Stimulated activated CD8-positive, alpha-beta memory T cell treated with anti-CD3 and anti-CD28 coated beads, Interleukin-12 subunit alpha, Interleukin-12 subunit beta, amount 100 ng/mL, for 4 hours (primary cell): ENCODE measurements around the gene P2RY6.

Source experiments
- DNase-seq: peaks from one replicate; pipeline ENCODE4 v3.0.0-alpha.2; 2020; ENCODE audit warnings: low read depth

Gene P2RY6

GRCh38 chr11:73318501-73319011, 46.4 kb downstream of the P2RY6 start:
- no peak for DNase-seq

GRCh38 chr11:73320763-73321603, 48.8 kb downstream of the P2RY6 start:
- DNase-seq = no peak

DNA sequence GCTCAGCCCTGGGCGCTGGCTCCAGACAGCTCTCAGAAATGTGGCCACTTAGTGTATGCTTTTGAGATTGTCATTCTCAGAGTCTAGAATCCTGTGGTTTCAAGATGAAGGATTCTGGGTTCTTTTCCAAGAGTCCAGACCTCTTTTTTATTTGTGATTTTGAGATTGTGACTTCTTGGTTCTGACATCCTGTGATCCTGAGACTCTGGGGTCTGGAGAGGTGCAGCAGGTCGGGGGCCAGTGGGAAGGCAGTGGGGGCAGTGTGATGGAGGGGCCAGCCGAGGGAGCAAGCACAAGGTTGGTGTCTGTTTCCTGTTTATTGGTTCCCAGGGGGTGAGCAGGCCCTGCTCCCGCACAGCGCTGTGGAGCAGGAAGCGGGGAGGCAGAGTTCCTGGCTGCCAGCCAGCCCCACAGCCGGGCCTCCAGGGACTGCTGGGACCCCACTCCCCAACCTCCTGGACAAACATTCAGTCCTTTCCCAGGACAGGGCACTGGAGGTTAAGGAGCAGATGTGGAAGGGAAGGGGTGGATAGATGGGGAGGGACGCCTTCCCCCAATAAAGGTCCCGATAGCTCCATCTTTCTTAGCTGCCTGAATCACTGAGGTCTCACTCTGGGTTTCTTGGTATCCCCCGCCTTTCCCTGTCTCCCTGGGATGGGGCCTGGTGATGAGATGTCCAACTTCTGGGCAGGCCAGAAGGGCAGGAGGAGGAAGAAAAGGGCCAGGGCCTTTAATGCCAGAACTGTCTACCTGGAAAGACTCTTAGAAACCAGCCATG, 49.7 kb downstream of the P2RY6 start:
- no peak for DNase-seq

DNA sequence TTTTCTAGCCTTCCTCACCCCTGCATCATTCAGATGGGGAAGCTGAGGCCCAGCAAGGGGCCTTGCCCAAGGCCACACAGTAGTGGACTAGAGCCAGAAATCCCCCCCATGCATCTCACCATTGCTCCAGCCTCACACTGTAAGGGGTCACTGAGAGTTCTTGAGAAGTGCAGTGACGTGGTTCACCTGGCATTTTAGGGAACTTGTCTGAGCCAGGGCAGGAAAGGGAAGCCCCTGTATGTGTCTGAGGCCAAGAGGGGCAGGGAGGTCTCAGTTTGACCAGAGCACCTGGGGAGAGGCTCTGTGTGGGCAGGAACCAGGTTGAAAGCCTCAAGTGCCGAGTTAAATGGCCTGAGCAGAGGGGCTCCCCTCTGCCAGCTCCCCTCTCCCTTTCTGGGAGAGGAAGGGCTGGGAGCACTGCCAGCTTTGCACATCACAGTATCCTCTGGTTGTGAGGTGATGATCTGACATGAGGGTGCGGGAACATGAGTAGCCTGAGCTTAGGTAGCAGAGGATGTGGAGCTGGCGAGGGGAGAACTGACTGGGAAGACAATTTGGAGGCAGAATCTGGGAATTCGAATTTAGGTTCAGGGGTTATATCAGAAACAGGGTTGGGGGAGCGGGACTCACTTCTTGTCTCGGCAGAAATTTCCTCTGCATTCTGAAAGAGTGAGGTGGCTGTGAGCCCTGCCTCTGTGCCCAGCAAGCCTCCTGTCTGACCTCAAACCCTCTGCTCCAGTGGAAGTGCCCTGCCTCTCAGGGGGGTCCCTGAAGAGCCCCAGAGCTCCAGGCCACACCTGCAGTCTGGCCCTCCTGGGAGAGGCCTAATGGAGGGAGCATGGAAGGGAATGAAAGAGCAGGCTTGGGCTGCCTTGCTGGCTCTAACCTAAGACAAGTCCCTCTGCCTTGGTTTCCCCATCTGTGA, 50.5 kb downstream of the P2RY6 start:
- DNase-seq = no peak

DNA sequence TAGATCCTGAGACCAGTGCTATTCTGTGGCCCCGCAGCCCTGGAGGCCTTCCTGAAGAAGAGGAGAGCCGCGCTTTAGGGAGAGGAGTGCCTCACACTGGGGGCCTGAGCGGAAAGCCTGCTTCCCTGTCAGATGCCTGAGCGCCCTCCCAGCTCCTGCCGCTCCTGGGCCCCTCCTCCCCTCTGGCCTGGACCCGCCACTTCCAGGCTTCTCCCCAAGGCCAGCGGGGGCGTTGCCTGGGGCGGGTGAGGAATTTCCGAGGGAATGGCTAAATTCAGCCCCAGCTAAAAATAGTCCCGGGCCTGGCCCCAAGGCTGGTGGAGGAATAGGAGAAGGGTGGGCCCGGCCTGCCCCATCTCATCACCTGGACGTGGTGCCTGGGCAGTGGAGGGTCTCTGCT, 51.3 kb downstream of the P2RY6 start:
- DNase-seq = no peak

- DNase-seq = no peak
These were observed 52.0 kb downstream of the P2RY6 start for GRCh38 chr11:73324116-73324515.

DNA sequence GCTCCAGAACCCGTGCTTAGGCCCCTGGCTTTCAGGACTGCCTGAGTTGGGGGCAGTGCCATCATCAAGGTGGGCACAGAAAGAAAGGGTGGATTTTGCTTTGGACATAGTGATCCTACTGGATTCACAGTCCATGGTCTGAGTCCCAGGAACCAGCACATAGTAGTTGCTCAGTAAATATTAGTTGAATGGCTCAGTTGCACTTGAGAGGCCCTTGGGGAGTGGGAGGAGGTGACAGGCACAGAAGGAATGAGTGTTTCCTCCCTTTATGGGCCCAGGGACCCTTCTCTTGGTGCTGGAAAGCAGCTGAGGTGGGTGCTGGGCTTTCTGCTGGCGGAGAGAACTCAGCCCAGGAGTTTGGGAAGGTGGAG, 52.5 kb downstream of the P2RY6 start:
- no peak for DNase-seq

- no peak for DNase-seq
These were observed 53.2 kb downstream of the P2RY6 start for GRCh38 chr11:73325036-73325981.

- DNase-seq = no peak
These were observed 55.0 kb downstream of the P2RY6 start for GRCh38 chr11:73326929-73327811.

GRCh38 chr11:73327812-73328364, 55.8 kb downstream of the P2RY6 start:
- DNase-seq = no peak

DNA sequence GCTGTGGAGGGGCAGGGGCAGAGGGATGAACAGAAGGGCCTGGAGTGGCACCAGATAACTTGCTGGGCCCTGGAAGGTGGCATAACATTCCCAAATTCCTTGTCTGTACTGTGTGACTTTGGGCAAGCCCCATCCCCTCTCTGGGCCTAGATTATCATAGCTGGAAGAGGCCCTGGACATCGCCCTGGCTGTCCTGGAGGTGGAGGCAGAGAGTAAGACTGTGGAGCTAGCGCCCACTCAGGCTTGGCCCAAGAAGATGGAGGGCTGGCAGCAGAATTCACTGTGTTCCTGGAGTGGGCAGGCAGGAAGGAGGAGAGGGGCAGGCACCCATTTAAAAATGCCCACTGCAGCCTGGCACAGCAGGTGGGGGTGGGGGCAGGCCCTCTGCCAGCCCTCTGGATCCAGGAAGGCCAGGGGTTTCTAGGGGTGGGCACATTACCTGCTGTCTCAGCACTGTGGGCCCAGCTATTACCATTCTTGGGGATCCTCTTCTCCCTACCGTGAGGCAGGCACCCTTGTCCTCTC, 58.5 kb downstream of the P2RY6 start:
- DNase-seq = no peak

GRCh38 chr11:73331138-73331916, 59.2 kb downstream of the P2RY6 start:
- DNase-seq = no peak

GRCh38 chr11:73333173-73333572, 61.0 kb downstream of the P2RY6 start:
- no peak for DNase-seq

DNA sequence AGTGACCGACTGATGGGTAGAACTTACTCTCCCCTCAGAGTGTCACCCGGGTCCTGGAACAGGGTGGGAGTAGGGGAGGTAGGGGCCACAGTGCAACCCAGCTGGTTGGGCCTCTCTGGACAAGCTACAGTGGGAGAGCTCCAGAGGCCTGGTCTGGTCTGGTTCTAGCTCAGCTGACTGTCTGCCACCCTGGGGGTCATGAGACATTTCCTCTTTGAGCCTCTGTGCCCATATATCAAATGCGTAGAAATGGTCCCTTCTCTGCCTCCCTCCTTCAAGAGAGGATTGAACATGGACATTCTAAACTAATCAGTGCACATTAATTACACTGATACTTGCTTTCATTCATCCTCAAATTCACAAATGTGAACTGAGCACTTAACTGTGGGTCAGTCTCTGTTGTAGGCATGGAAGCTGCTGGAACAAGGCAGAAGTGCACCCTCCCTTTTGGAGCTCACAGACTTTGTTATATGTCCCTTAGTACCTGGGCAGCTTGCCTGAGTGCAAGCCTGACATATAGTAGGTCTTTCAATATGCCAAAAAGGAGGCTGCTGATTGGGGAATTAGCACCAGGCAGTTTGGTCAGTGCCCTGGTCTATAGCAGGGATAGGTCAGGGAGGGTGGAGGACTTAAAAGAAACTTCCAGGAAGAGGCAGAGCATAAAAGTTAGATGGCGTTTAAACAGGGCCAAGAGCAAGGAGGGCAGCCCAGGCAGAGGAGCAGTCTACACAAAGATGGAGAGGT, 61.7 kb downstream of the P2RY6 start:
- DNase-seq = no peak

DNA sequence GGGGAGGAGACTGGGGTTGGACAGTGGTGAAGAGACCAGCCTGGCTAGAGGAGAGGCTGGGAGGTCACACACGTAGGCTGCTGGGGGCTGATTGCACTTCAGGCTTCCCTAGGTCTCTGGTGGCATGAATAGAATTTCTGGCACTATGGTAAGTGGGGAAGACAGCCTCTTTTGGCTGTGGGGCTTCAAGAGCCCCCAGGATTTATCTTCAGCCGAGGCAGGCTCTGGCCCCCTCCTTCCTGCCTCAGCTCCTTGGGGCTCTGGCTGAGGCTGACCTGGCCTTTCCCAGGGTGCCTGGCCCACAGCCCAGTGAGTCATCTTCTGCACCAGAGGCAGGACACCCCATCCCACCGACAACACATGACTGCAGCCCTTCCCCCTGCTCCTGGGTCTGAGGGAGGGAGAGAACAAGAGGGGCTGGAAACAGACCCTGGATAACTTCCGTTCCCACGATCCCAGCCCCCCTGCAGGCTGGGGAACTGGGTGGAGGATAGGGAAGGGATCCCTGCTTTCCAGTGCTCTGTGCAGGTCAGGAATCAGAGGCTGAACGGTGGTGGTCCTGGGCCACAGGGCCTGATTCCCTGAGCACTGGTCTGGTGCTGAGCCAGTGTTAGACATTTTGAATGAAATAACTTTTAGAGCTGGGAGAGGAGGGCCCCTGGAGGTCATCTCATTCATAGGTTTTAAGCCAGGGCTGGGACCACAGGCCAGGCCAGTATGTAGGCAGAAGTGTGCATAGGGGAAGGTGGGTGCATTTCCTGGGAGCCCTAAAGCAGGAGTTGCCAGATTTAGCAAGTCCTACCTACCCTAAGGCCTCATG, 62.5 kb downstream of the P2RY6 start:
- DNase-seq = no peak

DNA sequence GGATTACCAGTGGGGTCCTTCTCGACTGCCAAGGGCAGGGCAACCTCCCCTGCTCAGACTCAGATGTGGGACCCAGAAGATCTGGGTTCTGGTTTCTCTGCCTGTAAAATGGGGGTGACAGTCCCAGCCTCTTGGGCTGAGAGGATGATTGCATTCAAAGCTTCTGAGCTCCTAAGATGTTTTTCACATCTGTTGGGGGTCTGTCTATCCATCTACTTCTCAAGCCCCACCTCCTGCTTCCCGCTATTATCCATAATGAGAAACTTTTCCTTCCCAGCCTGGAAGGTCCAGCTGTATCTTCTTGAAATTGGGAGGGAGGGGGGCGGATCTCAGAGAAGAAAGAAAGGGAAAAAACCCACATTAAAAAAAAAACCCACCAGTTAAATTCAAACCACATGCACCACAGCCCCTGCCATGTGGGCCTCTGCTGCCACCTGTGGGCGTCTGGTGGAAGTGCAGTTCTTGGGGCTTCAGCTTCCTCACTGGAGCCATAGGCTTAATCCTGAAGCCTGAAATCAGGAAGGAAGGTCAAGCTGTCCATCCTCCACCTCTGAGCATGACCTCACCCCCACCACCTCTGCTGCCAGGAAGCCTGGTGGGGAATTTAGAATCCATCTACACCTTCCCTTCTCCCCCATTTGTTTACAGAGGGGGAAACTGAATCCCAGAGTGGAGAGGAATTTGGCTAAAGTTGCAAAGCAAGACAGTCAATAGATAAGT, 63.2 kb downstream of the P2RY6 start:
- DNase-seq = peak; percentile 59
